ENCODE results near the gene CDYL.

CDYL gene

GRCh38 chr6:4964675-4965561, 188.7 kb downstream of the CDYL start:
- no peaks in the 10 kb centered on the region for H3K9me2 ChIP-seq (replicated peaks; ENCODE audit: control insufficient read depth, low read length)
- no peak for TF ChIP-seq EZH2phosphoT487 (IDR thresholded peaks at IDR 0.05; ENCODE audit: borderline replicate concordance, low read length)
- TF ChIP-seq, protein P1, sequence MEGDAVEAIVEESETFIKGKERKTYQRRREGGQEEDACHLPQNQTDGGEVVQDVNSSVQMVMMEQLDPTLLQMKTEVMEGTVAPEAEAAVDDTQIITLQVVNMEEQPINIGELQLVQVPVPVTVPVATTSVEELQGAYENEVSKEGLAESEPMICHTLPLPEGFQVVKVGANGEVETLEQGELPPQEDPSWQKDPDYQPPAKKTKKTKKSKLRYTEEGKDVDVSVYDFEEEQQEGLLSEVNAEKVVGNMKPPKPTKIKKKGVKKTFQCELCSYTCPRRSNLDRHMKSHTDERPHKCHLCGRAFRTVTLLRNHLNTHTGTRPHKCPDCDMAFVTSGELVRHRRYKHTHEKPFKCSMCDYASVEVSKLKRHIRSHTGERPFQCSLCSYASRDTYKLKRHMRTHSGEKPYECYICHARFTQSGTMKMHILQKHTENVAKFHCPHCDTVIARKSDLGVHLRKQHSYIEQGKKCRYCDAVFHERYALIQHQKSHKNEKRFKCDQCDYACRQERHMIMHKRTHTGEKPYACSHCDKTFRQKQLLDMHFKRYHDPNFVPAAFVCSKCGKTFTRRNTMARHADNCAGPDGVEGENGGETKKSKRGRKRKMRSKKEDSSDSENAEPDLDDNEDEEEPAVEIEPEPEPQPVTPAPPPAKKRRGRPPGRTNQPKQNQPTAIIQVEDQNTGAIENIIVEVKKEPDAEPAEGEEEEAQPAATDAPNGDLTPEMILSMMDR (IDR thresholded peaks at IDR 0.05; ENCODE audit: low read depth, low read length, poor library complexity, severe bottlenecking), result no peak

DNA sequence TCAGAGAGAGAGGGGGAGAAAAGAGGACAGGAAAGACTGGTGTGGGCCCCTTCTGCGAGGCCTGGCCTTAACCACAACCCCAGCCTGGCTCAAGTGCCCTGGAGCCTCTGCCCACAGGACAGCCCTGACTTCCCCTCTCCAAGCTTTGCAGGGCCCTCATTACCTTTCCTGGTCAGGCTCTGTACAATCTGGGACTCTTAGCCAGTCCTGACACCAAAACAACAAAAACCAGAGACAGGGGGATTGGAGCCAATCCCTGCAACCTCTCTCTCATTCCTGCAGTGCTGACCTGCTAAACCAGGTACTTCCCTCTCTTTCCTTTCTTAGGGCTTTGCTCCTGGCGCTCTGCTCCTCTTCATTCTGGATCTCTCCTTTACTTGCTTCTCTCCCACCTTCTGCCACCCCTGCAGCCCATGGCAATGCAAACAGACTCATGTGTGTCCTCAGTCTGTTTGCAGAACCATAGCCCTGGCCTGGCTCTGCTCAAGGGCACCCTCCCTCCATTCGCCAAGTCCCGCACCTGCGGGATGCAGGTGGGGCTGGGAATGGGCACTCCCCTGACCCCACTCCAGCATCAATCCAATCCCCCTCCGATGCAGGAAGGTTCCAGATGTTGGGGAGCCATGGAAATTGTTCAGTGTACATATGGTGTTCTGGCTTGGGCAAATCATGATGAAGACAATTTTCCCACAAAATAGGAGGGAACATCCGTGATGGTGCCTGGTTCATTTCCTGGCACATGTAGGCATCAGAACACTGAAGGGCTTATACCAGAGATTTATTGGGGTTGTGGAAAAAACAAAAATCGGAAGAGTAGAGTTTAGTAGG, 189.6 kb downstream of the CDYL start:
- H3K79me2 ChIP-seq (ENCODE audit: control insufficient read depth, low read length), result no peaks in the 10 kb centered on the region
- H3K4me2 ChIP-seq (ENCODE audit: low read length), result no peak overlapping the region
- no peaks in the 10 kb centered on the region for H3F3A ChIP-seq (ENCODE audit: control insufficient read depth, insufficient read depth)
- H4K20me1 ChIP-seq (ENCODE audit: control insufficient read depth, insufficient read depth, low read depth, low read length), result no peaks in the 10 kb centered on the region
- H3K27me3 ChIP-seq (ENCODE audit: control insufficient read depth, low read length), result no peaks in the 10 kb centered on the region
- TF ChIP-seq, protein P1 (IDR thresholded peaks at IDR 0.05; ENCODE audit: low read depth, low read length, poor library complexity, severe bottlenecking), result no peak
- no peak for TF ChIP-seq EZH2phosphoT487 (IDR thresholded peaks at IDR 0.05; ENCODE audit: borderline replicate concordance, low read length)
- H3K4me3 ChIP-seq (ENCODE audit: low read length), result no peak overlapping the region
- H3K27ac ChIP-seq (ENCODE audit: low read depth, low read length), result no peak overlapping the region
- H3K36me3 ChIP-seq (ENCODE audit: control insufficient read depth, low read length), result no peaks in the 10 kb centered on the region
- no peaks in the 10 kb centered on the region for H3K4me1 ChIP-seq (ENCODE audit: control insufficient read depth, low read length)
- H3K9me3 ChIP-seq (ENCODE audit: control insufficient read depth, insufficient read depth, low read length), result no peaks in the 10 kb centered on the region
- H3K9me2 ChIP-seq (replicated peaks; ENCODE audit: control insufficient read depth, low read length), result no peaks in the 10 kb centered on the region

More at GRCh38 chr6:4964675-4965561, 188.7 kb downstream of the CDYL start:
- Histone ChIP-seq H4K20me1 (ENCODE audit: control insufficient read depth, insufficient read depth, low read depth, low read length) (no peaks in the 10 kb centered on the region), H3K36me3 (ENCODE audit: control insufficient read depth, low read length) (no peaks in the 10 kb centered on the region), H3F3A (ENCODE audit: control insufficient read depth, insufficient read depth) (no peaks in the 10 kb centered on the region), H3K4me3 (ENCODE audit: low read length) (no peak overlapping the region), H3K4me1 (ENCODE audit: control insufficient read depth, low read length) (no peaks in the 10 kb centered on the region), H3K4me2 (ENCODE audit: low read length) (no peak overlapping the region), H3K9me3 (ENCODE audit: control insufficient read depth, insufficient read depth, low read length) (no peaks in the 10 kb centered on the region), H3K27ac (ENCODE audit: low read depth, low read length) (no peak overlapping the region), H3K27me3 (ENCODE audit: control insufficient read depth, low read length) (peaks cover 4% of the 10 kb centered on the region; the same call in 1 of the 2 replicates), H3K79me2 (ENCODE audit: control insufficient read depth, low read length) (no peaks in the 10 kb centered on the region)

DNA sequence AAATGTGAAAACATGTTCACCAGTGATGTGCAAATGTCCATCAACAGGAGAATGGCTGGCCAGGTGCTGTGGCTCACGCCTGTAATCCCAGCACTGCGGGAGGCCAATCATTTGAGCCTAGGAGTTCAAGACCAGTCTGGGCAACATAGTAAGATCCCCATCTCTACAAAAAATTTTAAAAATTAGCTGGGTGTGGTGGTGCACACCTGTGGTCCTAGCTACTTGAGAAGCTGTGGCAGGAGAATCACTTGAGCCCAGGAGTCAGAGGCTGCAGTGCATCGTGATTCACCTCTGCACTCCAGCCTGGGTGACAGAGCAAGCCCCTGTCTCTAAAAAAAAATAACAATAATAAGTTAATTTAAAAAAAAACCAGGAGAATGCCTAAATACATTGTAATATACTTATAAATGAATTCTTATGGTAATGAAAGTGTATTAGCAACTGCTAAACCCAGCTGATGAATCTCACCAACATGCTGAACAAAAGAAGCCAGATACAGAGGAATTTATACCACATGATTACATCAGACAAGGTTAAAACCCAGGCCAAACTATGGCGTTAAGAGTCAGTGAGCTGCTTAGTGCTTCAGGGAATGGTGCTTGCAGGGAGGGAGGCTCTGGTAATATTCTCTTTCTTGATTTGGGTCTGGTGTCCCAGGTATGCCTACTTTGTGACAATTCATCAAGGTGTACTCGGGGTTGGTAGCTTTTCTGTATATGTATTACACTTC, 191.3 kb downstream of the CDYL start:
- no peak for TF ChIP-seq EZH2phosphoT487 (IDR thresholded peaks at IDR 0.05; ENCODE audit: borderline replicate concordance, low read length)
- TF ChIP-seq, protein P1 (IDR thresholded peaks at IDR 0.05; ENCODE audit: low read depth, low read length, poor library complexity, severe bottlenecking), result no peak
- H3K4me1 ChIP-seq (ENCODE audit: control insufficient read depth, low read length), result no peaks in the 10 kb centered on the region
- H3K9me2 ChIP-seq (replicated peaks; ENCODE audit: control insufficient read depth, low read length), result no peaks in the 10 kb centered on the region
- H3K4me2 ChIP-seq (ENCODE audit: low read length), result no peak overlapping the region
- no peak overlapping the region for H3K27ac ChIP-seq (ENCODE audit: low read depth, low read length)
- H3K9me3 ChIP-seq (ENCODE audit: control insufficient read depth, insufficient read depth, low read length), result no peaks in the 10 kb centered on the region
- no peaks in the 10 kb centered on the region for H3K79me2 ChIP-seq (ENCODE audit: control insufficient read depth, low read length)
- H3K36me3 ChIP-seq (ENCODE audit: control insufficient read depth, low read length), result no peaks in the 10 kb centered on the region
- H3K4me3 ChIP-seq (ENCODE audit: low read length), result no peak overlapping the region
- no peaks in the 10 kb centered on the region for H4K20me1 ChIP-seq (ENCODE audit: control insufficient read depth, insufficient read depth, low read depth, low read length)
- H3K27me3 ChIP-seq (ENCODE audit: control insufficient read depth, low read length), result no peaks in the 10 kb centered on the region
- H3F3A ChIP-seq (ENCODE audit: control insufficient read depth, insufficient read depth), result no peaks in the 10 kb centered on the region

All from DOHH2 (cell line).